HG03039 (cell line): Measurements from ENCODE around the gene SHC2.
"Not testable (repeated sequence)": the region's sequence is repeated elsewhere in the genome, so short reads cannot be mapped to it uniquely, and the experiment has no call there.

Experiments used
- ATAC-seq: cut with Tn5 transposase; IDR thresholded peaks from one replicate; pipeline ENCODE4 v1.9.1; 2021; ENCODE audit warnings: mild to moderate bottlenecking, moderate library complexity; ENCODE audit not compliant: unreplicated experiment

SHC2 gene

DNA sequence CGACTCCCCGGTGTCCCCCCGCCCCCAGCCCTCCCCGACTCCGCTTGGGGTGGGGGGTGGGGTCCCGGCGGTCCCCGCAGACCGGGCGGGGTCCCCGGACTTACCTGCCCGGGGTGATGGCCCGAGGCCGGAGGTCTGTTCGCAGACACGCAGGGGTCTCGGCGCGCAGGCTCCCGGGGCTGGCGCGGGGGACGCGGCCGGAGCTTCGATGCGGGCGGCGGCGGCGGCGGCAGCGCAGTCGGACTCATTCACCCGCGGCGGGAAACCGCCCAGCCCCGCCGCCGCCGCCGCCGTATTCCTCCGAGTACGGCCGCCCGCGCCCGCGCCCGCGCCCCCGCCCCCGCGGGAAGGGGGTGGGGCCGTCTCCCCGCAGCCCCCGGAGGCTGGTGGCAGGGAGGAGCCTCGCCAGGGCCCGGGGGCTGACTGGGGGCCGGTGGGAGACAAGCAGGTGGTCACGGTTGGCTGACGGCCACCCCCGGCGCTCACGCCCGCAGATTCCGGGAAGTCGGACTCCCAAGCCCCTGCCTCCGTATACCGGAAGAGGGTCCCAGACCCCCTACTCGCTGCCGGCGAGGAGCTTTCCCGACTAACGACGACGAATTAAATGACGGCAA lies 51.8 kb downstream of the SHC2 start, which contains the start of gene C2CD4C:
Gene C2CD4C, minus strand, starts transcription at position 246 of the 614 bp plus-strand sequence. CDS start 786 bp downstream, outside the sequence.
- ATAC-seq = no peak

DNA sequence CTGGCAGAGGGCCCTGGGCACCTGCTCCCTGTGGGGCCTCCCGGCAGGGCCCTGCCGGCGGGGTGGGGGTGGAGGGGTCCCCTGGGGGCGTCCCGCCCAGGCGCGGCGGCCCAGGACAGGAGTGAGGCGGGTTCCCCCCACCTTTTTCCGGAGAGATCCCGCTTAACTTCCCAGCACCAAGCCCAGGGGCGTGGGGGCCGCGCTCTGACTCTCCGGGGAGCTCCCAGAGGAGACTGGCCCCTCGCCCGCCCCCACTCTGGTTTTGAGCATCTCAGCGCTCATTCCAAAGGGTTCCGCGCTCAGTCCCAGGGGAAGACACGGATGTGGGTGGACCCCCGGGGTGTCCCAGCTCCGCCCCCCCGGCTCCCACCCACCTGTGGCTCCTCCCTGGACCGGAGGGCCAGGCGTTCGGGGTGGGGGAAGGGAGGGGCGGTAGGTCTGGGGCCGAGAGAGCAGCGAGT lies 52.4 kb downstream of the SHC2 start:
- no peak for ATAC-seq

- no peak for ATAC-seq
These were observed 53.1 kb downstream of the SHC2 start for GRCh38 chr19:407511-408440.

GRCh38 chr19:406971-407510 lies 53.8 kb downstream of the SHC2 start:
- ATAC-seq = no peak

DNA sequence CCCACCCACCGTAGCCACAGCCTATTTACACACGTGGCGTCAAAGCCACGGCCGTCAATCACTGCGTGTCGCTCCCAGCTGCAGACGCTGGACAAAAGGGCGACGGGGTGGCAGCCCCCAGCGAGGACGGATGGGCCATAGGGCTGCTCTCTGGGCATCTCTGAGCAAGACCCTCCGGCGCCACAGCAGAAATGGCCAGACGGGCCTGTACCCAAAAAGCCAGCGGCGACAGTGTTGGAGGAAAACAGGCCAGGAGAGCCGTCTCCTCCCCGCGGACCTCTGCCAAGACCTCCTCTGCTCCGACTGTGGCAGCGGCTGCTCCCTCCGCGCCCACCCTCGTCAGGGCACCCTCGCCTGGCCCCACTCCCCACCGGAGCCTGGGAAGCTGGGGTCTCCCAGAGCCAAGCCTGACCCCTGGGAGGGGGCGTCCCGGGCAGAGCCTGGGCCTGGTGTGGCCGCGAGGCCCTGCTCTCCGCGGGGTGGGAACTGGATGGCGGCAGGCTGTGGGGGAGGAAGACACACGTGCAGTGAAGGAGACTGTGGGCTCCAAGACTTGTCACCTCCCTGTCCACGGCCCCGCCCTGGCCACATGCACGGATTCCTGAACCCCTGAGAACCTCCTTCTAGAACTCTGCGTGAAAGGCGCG lies 54.6 kb downstream of the SHC2 start:
- no peak for ATAC-seq

- no peak for ATAC-seq
These were observed 55.5 kb downstream of the SHC2 start for GRCh38 chr19:405121-405965.

DNA sequence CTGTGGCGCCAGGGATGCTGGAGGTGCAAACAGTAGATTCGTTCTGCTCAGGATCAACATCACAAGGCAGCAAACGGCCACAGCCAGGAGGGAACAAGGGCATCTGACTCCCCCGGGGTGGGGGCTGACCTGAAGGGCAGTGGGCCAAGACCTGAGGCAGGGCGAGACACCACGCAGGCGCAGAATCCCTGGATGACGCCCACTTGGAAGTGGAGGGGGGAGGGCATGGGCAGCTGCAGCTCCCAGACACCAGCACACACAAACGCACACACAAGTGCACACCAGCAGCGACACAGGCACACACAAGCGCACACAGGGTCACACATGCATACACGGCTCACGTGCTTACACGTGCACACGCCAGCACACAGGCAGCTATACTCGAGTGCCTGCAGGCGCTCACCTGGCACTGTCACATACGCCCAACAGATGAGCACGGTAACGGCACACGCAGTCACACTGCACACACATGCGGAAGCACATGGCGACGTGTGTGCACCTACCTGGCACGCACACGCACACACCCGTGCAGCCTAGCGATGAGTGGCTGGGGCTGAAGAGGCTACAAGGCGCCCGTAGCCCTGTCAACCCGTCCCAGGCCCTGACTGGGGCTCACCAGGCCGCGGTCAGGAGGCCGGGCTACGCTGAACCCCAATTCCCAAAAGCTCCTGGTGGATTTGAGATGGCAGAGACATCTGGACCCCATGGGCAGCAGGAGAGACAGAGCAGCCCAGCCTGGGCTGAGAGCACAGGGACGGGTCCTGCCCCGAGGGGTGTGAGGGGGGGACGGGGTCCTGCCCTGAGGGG lies 57.4 kb downstream of the SHC2 start:
- no peak for ATAC-seq

GRCh38 chr19:402786-403185 lies 58.0 kb downstream of the SHC2 start:
- no peak for ATAC-seq

DNA sequence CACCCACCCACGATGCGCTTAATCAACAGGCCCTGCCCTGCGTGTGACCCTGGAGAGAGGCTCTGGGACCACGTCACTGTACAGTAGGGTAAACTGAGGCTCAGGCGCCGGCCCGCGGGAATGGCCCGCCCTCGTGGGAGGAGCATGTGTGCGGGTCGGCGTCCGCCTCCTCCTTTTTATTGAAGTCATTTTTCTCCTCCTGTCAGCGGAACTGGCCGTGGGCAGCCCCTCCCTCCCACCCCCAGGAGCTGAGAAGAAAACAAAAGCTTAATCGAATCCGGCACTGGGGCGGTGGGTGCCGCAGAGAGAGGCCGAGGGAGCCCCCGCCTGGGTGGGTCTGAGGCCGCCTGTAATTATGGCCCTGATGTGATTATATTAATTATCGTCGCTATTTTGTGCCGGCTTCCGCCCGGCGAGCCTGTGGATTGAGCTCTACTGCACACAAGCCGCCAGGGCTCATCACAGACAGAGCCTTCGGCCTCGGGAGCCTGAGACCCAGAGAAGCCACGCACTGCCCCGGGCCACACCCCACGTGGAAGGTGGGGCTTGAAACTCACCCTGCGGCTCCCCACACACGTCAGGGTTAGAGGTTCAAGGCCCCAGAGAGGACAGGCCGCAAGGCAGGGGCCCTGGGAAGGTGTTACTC lies 58.8 kb downstream of the SHC2 start:
- no peak for ATAC-seq

DNA sequence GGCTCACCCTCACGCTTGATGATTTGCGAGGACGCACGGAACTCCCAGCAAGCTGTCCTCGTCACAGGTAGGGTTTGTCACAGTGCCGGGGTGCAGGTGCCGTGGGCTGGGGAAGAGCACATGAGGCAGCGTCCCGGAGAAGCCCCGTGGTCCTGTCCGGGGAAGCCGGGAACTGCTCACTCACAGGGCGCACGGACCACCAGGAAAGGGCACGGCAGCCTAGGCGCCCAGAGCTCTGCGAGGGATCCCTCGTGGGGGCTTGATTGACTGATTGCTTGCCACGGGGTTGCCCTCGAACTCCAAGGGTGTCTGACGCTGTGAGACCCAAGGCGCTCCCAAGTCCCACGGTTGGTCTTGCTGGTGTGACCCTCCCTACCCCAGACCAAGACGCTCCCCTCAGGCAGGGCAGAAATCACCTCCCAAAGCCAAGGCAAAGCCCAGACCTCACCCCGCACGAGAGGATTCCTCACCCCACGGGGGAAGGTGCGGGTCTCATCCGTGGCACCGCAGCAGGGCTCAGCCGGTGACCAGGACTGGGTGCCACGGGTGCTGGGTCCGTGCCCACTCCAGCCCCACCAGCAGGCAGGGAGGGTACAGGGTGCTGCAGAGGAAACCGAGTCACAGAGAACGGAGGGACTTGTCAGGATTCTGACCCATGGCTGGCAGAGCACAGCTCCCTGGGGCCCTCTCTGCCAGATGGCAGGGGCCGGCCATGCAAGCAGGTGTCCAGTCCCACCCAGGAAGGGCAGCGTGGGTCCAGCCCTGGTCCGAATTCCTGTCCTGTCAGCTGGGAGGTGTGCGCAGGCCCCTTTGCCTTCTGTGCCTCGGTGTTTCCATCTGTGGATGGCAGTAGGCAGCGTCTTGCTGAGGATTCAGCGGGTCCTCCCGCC lies 59.6 kb downstream of the SHC2 start:
- no peak for ATAC-seq

- ATAC-seq = no peak
These were observed 61.5 kb downstream of the SHC2 start for GRCh38 chr19:399370-399769.

DNA sequence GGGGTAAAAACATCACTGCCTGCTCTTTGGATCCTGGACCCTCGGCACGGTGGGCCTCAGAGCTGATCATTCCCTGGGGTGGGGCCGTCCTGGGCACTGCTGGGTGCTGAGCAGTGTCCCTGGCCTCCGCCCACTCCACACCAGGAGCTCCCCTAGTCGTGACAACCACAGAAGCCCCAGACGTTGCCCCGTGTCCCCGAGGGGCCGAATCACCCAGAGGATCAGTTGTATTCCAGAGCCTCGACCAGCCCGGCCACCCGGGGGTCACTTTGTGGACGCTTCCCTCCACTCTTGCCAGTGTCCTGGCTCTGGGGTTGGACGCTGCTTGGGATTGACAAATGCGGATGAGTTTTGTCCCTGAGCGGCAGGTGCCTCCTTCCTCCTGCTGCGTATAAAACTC lies 62.1 kb downstream of the SHC2 start:
- no peak for ATAC-seq

DNA sequence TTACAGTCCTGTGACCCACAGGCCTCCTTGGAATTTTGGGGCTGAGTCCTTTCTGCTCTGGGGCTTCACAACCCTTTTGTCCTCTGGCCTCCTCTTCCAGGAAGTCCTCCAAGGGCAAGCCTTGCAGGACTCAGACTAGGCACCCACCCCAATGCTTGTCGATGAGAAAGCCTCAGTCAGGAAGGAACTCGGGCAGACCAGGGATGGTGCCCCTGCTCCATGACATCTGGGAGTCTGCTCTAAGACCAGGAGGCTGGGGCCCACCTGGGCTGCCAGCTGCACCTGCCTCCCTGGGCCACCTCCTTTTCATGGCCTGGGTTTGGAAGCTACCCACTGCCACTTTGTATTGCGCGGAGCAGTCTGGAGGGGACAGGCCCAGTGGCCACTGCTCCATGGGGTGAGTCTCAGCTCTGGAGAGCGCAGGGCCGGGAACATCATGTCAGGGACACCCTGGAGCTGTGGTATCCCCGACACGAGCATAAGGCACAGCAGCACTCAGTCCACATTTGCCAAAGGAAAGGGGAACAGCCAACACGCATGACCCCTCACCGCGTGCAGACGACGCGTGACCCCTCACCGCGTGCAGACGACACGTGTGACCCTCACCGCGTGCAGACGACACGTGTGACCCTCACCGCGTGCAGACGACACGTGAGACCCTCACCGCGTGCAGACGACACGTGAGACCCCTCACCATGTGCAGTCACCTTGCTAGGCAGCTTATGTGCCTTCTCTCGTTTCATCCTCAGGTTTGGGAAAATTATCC lies 62.7 kb downstream of the SHC2 start:
- no peak for ATAC-seq

GRCh38 chr19:397321-397720 lies 63.5 kb downstream of the SHC2 start:
- ATAC-seq = no peak

- no peak for ATAC-seq
These were observed 65.4 kb downstream of the SHC2 start for GRCh38 chr19:395467-395866.

GRCh38 chr19:394857-395256 lies 66.0 kb downstream of the SHC2 start:
- ATAC-seq = not testable (repeated sequence)

- ATAC-seq = not testable (repeated sequence)
These were observed 67.3 kb downstream of the SHC2 start for GRCh38 chr19:393560-393959.
